GM21447 (cell line): Measurements from ENCODE around the gene MAPT.
"Not testable (repeated sequence)": the region's sequence is repeated elsewhere in the genome, so short reads cannot be mapped to it uniquely, and the experiment has no call there.

ENCODE experiments used
- ATAC-seq: cut with Tn5 transposase; IDR thresholded peaks from one replicate; pipeline ENCODE4 v1.9.1; 2021; ENCODE audit not compliant: unreplicated experiment

MAPT gene

GRCh38 chr17:45949755-45950320, 55.5 kb downstream of the MAPT start:
- ATAC-seq = no peak

- no peak for ATAC-seq
Observed at GRCh38 chr17:45950888-45951287, 56.5 kb downstream of the MAPT start.

- no peak for ATAC-seq
Observed at GRCh38 chr17:45951403-45951802, 57.0 kb downstream of the MAPT start.

DNA sequence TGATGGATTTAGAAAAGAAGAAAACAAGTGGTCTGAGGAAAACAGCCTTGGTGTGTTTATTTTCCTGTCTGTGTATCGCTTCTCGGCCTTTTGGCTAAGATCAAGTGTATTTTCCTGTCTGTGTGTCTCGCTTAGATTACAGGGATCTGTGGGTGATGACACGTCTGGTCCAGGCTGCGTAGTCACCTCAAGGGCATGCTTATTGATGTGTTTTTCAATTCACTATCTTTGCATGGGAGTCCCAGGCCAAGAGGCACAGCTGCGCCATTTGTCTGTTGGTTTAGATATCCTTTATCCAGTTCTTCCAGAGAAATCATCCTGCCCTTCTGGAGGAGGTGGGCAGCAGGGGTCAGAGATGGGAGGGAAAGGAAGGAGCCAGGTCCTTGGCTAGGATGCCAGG, 57.6 kb downstream of the MAPT start:
- no peak for ATAC-seq

DNA sequence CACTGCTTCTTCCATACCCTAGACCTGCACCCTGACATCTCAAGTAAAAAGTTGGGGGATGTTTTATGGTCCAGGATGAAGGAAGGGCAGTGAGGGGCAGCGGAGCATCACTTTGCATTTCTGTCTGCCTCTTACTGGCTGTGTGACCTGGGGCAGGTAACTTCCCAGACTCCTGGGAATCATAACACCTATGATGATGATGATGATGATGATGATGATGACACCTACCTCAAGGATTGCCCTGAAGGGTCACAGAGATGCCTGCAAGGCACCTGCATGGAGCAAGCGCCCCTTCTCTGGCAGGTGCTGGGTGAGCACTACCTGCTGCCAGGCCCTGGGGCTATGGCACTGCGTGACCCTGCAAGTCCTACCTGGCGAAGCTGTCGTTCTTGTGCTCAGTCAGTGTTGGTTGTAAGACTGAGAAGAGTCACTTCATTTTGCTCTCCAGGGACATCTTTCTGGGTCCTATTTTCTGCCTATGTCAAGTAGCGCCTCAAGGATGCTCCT, 58.5 kb downstream of the MAPT start:
- ATAC-seq = no peak

GRCh38 chr17:45953561-45953960, 59.2 kb downstream of the MAPT start:
- no peak for ATAC-seq

- no peak for ATAC-seq
Observed at GRCh38 chr17:45954914-45955313, 60.6 kb downstream of the MAPT start.

DNA sequence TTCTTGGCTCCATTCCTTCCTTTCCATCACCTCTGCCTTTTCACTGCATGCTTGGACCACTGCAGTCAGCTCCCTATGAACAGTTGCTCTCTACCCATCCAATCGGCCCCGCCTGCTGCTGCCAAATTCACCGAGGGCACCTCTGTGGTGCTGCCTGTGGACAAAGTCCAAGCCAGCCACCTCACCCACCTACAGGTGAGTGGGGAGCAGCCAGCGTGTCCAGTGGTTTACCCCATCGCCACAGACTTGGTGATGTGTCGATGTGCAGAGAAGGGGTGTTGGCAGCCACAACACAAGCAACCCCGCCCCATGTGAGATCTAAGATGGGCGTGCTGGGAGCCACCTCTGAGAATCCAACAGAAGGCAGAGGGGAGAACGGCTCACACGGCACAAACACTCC, 61.0 kb downstream of the MAPT start:
- no peak for ATAC-seq

DNA sequence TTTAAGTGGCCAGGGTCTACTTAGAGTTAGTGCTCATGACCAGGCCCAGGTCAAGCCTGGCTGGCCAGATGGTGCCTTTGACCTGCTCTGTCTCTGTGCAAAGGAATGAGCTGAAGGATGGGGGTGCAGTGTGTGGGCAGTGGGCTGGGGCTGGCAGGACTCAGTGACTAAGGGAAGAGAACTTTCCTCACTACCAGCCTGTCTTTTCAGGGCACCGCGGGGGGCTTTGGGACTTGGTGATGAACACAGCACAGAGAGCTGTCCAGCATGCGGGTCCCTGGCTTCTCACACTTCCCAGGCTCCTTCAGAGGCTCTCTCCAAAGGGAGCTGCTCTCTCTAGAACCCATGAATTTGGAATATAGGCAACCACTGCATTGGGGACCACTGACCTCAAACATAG, 61.7 kb downstream of the MAPT start:
- no peak for ATAC-seq

DNA sequence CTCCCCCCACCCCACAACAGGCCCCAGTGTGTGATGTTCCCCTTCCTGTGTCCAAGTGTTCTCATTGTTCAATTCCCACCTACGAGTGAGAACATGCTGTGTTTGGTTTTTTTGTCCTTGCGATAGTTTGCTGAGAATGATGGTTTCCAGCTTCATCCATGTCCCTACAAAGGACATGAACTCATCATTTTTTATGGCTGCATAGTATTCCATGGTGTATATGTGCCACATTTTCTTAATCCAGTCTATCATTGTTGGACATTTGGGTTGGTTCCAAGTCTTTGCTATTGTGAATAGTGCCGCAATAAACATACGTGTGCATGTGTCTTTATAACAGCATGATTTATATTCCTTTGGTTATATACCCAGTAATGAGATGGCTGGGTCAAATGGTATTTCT, 62.4 kb downstream of the MAPT start:
- ATAC-seq = not testable (repeated sequence)

GRCh38 chr17:45958307-45958706, 64.0 kb downstream of the MAPT start:
- no peak for ATAC-seq

DNA sequence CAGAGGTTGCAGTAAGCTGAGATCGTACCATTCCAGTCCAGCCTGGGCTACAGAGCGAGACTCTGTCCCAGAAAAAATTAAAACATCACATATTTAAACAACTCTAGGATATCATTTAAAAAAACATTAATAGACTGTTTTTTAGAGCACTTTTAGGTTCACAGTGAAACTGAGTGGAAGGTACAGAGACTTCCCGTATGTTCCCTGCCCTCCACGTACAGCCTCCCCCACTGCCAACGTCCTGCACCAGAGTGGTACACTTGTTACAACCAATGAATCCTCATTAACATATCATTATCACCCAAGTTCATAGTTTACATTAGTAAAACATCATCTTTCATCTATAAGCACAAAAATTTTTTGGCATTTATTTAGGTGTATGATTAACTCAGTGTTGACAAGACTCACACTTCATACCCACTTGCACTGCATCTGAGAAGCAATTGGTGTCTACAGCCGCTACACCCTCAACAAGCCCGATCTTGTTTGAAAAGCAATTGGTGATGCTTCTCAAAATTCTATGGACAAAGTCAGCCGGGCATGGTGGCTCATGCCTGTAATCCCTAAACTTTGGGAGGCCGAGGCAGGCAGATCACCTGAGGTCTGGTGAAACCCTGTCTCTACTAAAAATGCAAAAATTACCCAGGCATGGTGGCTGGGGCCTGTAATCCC, 64.8 kb downstream of the MAPT start:
- no peak for ATAC-seq

GRCh38 chr17:45960311-45960710, 66.0 kb downstream of the MAPT start:
- ATAC-seq = no peak

DNA sequence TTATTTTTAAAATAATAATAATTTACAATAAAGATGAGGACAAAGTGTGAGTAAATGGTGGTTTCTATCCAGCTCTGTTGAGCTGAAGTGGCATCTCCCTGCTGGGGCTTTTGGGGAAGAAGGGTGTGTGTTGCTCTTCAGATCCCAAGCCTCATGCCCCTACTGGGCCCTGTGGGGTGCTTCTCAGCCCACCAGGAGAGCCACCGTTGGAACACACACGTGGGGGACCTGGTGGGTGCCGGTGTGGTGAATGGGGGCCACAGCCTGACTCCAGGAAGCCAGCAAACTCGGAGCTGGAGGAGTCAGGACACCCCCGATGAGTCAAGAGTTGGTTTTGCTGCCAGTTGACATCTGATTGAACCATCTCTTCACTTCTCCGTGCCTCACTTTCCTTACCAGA, 66.9 kb downstream of the MAPT start:
- ATAC-seq = no peak

GRCh38 chr17:45962221-45962972, 68.0 kb downstream of the MAPT start:
- no peak for ATAC-seq

DNA sequence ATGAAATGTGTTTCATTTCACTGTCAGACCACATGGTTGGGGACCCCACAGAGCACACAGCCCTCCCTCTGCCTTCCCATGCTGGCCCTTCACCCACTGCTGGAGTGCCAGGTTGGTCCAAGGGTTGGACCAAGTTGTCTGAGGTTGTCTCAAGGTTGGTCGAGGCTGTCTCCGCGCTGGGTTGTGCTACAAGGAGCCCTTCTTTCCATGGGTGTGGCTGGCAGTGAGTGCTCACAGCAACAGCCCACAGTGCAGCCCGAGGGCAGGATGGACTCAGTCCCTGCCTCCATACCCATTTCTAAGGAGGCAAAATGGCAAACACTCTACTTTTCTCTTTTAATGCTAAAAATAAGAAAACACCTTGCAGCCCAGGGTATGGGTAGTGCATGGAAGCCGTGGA, 68.9 kb downstream of the MAPT start:
- no peak for ATAC-seq

GRCh38 chr17:45963889-45964288, 69.5 kb downstream of the MAPT start:
- ATAC-seq = no peak

- no peak for ATAC-seq
Observed at GRCh38 chr17:45964634-45965033, 70.3 kb downstream of the MAPT start.

DNA sequence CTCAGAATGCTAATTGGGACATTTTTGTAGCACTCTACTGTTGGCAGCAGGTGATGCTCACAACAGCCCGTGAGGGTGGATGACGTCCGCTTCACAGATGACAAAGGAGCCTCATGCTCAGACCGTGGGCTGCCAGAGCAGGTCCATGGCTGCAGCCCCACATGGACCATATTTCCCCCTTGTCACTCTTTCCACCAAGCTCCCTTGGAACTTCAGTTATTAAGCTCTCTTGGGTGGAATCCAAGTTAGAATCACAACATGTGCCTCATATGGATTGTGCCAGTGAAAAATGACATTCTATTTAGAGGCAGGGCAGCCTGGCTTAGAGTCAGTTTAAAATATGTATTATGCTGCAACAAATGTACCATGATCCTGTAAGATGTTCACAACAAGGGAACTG, 71.5 kb downstream of the MAPT start:
- no peak for ATAC-seq

DNA sequence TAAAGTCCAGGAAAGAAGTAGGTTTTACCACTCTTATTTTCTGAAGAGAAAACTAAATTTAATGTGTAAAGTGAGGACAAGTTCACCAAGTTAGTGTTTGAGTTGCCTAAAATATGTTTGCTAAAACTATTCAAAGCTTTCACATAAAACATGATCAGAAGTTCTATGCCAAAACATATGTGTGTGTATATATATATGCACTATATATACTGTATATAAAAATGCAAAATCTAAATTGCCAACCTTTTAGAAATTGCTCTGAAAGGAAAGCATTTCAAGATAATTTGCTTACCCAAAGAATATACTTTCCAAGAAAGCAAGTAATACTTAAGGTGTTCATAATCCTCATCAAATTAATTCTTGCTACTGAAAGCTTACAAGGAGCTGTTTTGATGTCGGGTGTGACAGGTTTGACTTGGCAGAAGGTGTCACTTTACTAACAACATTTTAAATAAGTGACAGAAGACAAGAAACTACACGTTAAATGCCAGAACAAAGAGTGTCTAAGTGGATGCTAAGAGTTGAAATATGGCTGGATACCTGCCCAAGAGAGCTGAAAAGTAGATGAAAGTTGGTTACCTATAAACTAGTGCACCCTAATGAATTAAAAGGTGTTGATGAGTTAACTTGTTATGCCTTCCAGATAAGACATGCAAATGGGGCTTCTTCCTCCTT, 72.4 kb downstream of the MAPT start:
- ATAC-seq = no peak

- ATAC-seq = no peak
Observed at GRCh38 chr17:45967378-45967777, 73.0 kb downstream of the MAPT start.

GRCh38 chr17:45968732-45969131, 74.4 kb downstream of the MAPT start:
- no peak for ATAC-seq
